PC-9 (cell line): ENCODE measurements around the gene MYH15. TPM values are rescaled to one million over a fixed set of nuclear protein-coding genes. Genes with fewer than 3 reads are reported as not detected.

Experiments
- BruUV-seq: library from RNA; stranded (reverse); fragments of 400-500 nt; replicated peaks from 2 replicates; lab custom pipeline; 2021; lab: Mats Ljungman, UMichigan
- CTCF ChIA-PET: fragments of 300-600 bp; sonication (Branson Sonifier 250); formaldehyde crosslinking; loops from one replicate; lab custom pipeline; 2022; ENCODE audit warnings: antibody characterized with exemption; lab: Charles Lee
- POLR2A ChIA-PET: fragments of 300-600 bp; sonication (Branson Sonifier 250); formaldehyde crosslinking; loops from one replicate; lab custom pipeline; 2022; ENCODE audit warnings: antibody characterized with exemption; ENCODE audit not compliant: unreplicated experiment; lab: Charles Lee
- DNase-seq, 2 experiments: peaks; one replicate each; pipeline versions ENCODE4 v3.0.0 to v3.0.0-alpha.2; 2015 to 2022; ENCODE audit warnings: mixed read lengths in 1 of 2
- H2AFZ ChIP-seq: fragments of 200-600 bp; sonication (generic); 2 replicates; pipeline ENCODE4 v1.8.1; 2017; ENCODE audit warnings: antibody characterized with exemption
- H3F3A ChIP-seq: fragments of 200-600 bp; sonication (generic); 2 replicates; pipeline ENCODE4 v1.8.1; 2017; ENCODE audit warnings: antibody characterized with exemption, mild to moderate bottlenecking, low read depth; ENCODE audit not compliant: insufficient read depth
- H3K27ac ChIP-seq: fragments of 200-600 bp; sonication (generic); 2 replicates; pipeline ENCODE4 v1.6.1; 2016; ENCODE audit warnings: mixed run types
- H3K27me3 ChIP-seq: fragments of 200-600 bp; sonication (generic); 2 replicates; pipeline ENCODE4 v1.6.1; 2016; ENCODE audit warnings: low read depth, mixed run types; ENCODE audit not compliant: insufficient read depth
- H3K36me3 ChIP-seq: fragments of 200-600 bp; sonication (generic); 2 replicates; pipeline ENCODE4 v1.6.1; 2016; ENCODE audit warnings: low read depth, mixed run types
- H3K4me1 ChIP-seq: fragments of 200-600 bp; sonication (generic); replicated peaks from 2 replicates; pipeline ENCODE4 v1.6.1; 2016; ENCODE audit warnings: mixed run types; ENCODE audit not compliant: insufficient read depth
- H3K4me2 ChIP-seq: fragments of 200-600 bp; sonication (generic); 2 replicates; pipeline ENCODE4 v1.6.1; 2017; ENCODE audit warnings: mixed run types
- H3K4me3 ChIP-seq: fragments of 200-600 bp; sonication (generic); 2 replicates; pipeline ENCODE4 v1.6.1; 2016; ENCODE audit warnings: mixed run types
- H3K79me2 ChIP-seq: fragments of 200-600 bp; sonication (generic); 2 replicates; pipeline ENCODE4 v1.6.1; 2017; ENCODE audit warnings: low read depth, mixed run types
- H3K9me2 ChIP-seq: fragments of 200-600 bp; sonication (generic); 2 replicates; pipeline ENCODE4 v1.8.1; 2017; ENCODE audit warnings: mild to moderate bottlenecking; ENCODE audit not compliant: insufficient read depth
- H3K9me3 ChIP-seq: fragments of 200-600 bp; sonication (generic); 2 replicates; pipeline ENCODE4 v1.8.1; 2016; ENCODE audit warnings: low read depth; ENCODE audit not compliant: insufficient read depth
- H4K20me1 ChIP-seq: fragments of 200-600 bp; sonication (generic); 2 replicates; pipeline ENCODE4 v1.8.1; 2017; ENCODE audit not compliant: insufficient read depth
- EZH2 ChIP-seq: fragments of 200-600 bp; sonication (generic); IDR thresholded peaks from 2 replicates; pipeline ENCODE4 v1.8.0; 2017; ENCODE audit warnings: antibody characterized with exemption, low read depth
- intact Hi-C: fragments of 100-400 bp; cut with micrococcal nuclease; formaldehyde crosslinking; loops from one replicate; pipeline ENCODE4 v1.10.0; 2022; ENCODE audit not compliant: unreplicated experiment
- total RNA-seq: library from RNA; stranded (reverse); gene quantifications from 2 replicates; pipeline ENCODE4 v1.2.3, GENCODE V29; 2021
- TF ChIP-seq, protein P1 (sequence below): fragments of 200-600 bp; sonication (generic); conservative IDR thresholded peaks from 2 replicates; pipeline ENCODE4 v1.6.1; 2017; ENCODE audit warnings: mixed run types, antibody characterized with exemption, mild to moderate bottlenecking, moderate library complexity

The MYH15 gene
- total RNA-seq, 1 experiment from 2014 or later: 2.3 TPM

GRCh38 chr3:108475220-108475782, 35.1 kb downstream of the MYH15 start:
- Histone ChIP-seq H3K9me2 (no peaks in the 10 kb centered on the region), H3K79me2 (no peaks in the 10 kb centered on the region), H3K4me3 (no peak overlapping the region), H3F3A (peaks cover 33% of the 10 kb centered on the region), H4K20me1 (no peaks in the 10 kb centered on the region), H3K4me2 (no peak overlapping the region), H3K4me1 (peaks cover 48% of the 10 kb centered on the region), H3K9me3 (no peaks in the 10 kb centered on the region), H3K27ac (no peak overlapping the region), H3K36me3 (no peaks in the 10 kb centered on the region), H2AFZ (no peak overlapping the region), H3K27me3 (no peaks in the 10 kb centered on the region)
- BruUV-seq: no TSS peak
- CTCF ChIA-PET: no interaction called here
- TF ChIP-seq, protein P1, sequence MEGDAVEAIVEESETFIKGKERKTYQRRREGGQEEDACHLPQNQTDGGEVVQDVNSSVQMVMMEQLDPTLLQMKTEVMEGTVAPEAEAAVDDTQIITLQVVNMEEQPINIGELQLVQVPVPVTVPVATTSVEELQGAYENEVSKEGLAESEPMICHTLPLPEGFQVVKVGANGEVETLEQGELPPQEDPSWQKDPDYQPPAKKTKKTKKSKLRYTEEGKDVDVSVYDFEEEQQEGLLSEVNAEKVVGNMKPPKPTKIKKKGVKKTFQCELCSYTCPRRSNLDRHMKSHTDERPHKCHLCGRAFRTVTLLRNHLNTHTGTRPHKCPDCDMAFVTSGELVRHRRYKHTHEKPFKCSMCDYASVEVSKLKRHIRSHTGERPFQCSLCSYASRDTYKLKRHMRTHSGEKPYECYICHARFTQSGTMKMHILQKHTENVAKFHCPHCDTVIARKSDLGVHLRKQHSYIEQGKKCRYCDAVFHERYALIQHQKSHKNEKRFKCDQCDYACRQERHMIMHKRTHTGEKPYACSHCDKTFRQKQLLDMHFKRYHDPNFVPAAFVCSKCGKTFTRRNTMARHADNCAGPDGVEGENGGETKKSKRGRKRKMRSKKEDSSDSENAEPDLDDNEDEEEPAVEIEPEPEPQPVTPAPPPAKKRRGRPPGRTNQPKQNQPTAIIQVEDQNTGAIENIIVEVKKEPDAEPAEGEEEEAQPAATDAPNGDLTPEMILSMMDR: no peak
- TF ChIP-seq EZH2: no peak
- intact Hi-C loops: loop anchor here (5.0 to 10.0 kb wide), 8 partner anchors 68 to 1238 kb away; no protein-coding TSS in a partner anchor
- no peak for DNase-seq
- POLR2A ChIA-PET: no interaction called here

DNA sequence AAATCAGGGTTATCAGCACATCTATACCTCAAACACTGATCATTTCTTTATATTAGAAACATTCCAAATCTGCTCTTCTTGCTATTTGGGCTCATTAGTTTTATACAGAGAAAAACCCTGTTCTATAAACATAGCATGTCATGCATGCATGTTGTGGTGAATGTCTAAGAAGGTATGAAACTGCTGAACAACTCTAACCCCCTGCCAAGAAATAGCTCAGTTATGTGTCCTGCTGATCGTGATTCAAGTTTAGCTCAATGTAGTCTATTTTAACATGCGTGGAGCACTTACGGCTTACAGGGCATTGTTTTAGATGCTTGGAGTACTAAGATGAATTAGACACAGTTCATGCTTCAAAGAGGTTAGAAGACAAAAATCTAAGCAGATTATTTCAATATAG, 35.8 kb downstream of the MYH15 start:
- Histone ChIP-seq H3K4me1 (peaks cover 55% of the 10 kb centered on the region), H3F3A (peaks cover 33% of the 10 kb centered on the region), H3K36me3 (no peaks in the 10 kb centered on the region), H3K9me2 (no peaks in the 10 kb centered on the region), H3K27me3 (no peaks in the 10 kb centered on the region), H3K79me2 (no peaks in the 10 kb centered on the region), H3K9me3 (0 out of 2 replicates have a peak, but pooled peaks cover 5% of the 10 kb centered on the region), H2AFZ (no peak overlapping the region), H3K4me2 (no peak overlapping the region), H3K27ac (no peak overlapping the region), H3K4me3 (no peak overlapping the region), H4K20me1 (no peaks in the 10 kb centered on the region)
- CTCF ChIA-PET: interaction anchor here (0.7 to 1.1 kb wide), 3 partner anchors 19 to 799 kb away, joined by 4 to 8 read pairs (median 7); no protein-coding TSS in a partner anchor
- TF ChIP-seq EZH2: no peak
- TF ChIP-seq, protein P1: no peak
- BruUV-seq: no TSS peak
- DNase-seq: no peak
- POLR2A ChIA-PET: no interaction called here
- intact Hi-C loops: loop anchor here (5.0 to 10.0 kb wide), 4 partner anchors 252 to 680 kb away; partner anchors contain the start of gene IFT57

DNA sequence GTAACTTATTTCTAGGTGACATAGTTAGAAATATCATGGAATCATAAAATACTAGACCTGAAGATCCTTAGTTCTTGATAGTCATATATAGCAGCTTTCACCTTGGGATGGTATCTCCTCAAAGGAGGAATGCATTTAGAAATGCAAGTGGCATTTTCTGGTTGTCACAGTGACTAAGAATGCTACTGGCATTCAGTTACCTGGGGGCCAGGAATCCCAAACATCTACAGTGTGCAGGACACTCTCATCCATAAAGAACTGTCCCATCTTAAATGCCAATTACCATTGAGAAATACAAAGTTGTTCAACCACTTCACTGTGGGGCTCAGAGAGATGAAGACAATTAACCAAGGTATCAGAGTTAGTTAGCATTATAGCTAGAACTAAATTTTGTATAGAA, 36.7 kb downstream of the MYH15 start:
- peak; percentile 37 to 86 for DNase-seq
- peak overlapping the region; percentile 4; the same call in 1 of the 2 replicates for H3K4me2 ChIP-seq
- no peak overlapping the region for H2AFZ ChIP-seq

More for the DNA sequence above, 36.7 kb downstream of the MYH15 start:
- intact Hi-C loops: loop anchor here (5.0 to 10.0 kb wide), 4 partner anchors 251 to 679 kb away; partner anchors contain the start of gene IFT57
- ChIA-PET POLR2A (no interaction called here), CTCF (interaction anchor here (0.5 to 1.1 kb wide), 4 partner anchors 20 to 798 kb away, joined by 4 to 8 read pairs (median 6); no protein-coding TSS in a partner anchor)
- Histone ChIP-seq H3K36me3 (no peaks in the 10 kb centered on the region), H3K9me2 (no peaks in the 10 kb centered on the region), H3K27me3 (no peaks in the 10 kb centered on the region), H3K4me3 (no peak overlapping the region), H3K4me1 (peaks cover 63% of the 10 kb centered on the region), H3K79me2 (no peaks in the 10 kb centered on the region), H3F3A (peaks cover 33% of the 10 kb centered on the region), H3K9me3 (0 out of 2 replicates have a peak, but pooled peaks cover 9% of the 10 kb centered on the region), H3K27ac (peak overlapping the region; percentile 85; the same call in 1 of the 2 replicates), H4K20me1 (no peaks in the 10 kb centered on the region)
- TF ChIP-seq, protein P1: no peak
- no peak for TF ChIP-seq EZH2
- BruUV-seq: no TSS peak
